SK-N-SH (cell line): ENCODE results near the gene BDNF.

ENCODE experiments used
- CTCF ChIP-seq: fragments of 200-600 bp; sonication (generic); IDR thresholded peaks from 2 replicates; pipeline ENCODE4 v1.6.1; 2017; ENCODE audit warnings: antibody characterized with exemption, mild to moderate bottlenecking, moderate library complexity
- EP300 ChIP-seq, 2 experiments: IDR thresholded peaks; 2 replicates each; pipeline versions ENCODE4 v1.4.0 to v1.6.1; 2012; ENCODE audit warnings: borderline replicate concordance in 1 of 2, low read depth in 1 of 2, low read length in 1 of 2
- EZH2phosphoT487 ChIP-seq: fragments of 200-600 bp; sonication (generic); IDR thresholded peaks from 2 replicates; pipeline ENCODE4 v1.6.1; 2017; ENCODE audit warnings: low read depth, mixed run types, mild to moderate bottlenecking, antibody characterized with exemption, moderate library complexity, borderline replicate concordance
- GABPA ChIP-seq: IDR thresholded peaks from 2 replicates; pipeline ENCODE4 v1.4.0; 2012; ENCODE audit warnings: low read depth, mild to moderate bottlenecking
- IRF3 ChIP-seq: fragments of 150-350 bp; IDR thresholded peaks from 2 replicates; pipeline ENCODE4 v1.6.1; 2016; ENCODE audit warnings: mild to moderate bottlenecking, low read depth, low read length
- MAX ChIP-seq: IDR thresholded peaks from 2 replicates; pipeline ENCODE4 v1.4.0; 2012; ENCODE audit warnings: low read depth
- MEF2A ChIP-seq: IDR thresholded peaks from 2 replicates; pipeline ENCODE4 v1.4.0; 2012; ENCODE audit warnings: low read depth, borderline replicate concordance
- MXI1 ChIP-seq: IDR thresholded peaks from 2 replicates; pipeline ENCODE4 v1.6.1; 2012; ENCODE audit warnings: mild to moderate bottlenecking, low read depth, low read length, improper control_type of control experiment
- NFIC ChIP-seq: IDR thresholded peaks from 2 replicates; pipeline ENCODE4 v1.4.0; 2012; ENCODE audit warnings: borderline replicate concordance
- POLR2AphosphoS5 ChIP-seq: IDR thresholded peaks from 2 replicates; pipeline ENCODE4 v1.6.1; 2012; ENCODE audit warnings: low read depth, low read length
- RAD21 ChIP-seq: IDR thresholded peaks from 2 replicates; pipeline ENCODE4 v1.6.1; 2012; ENCODE audit warnings: mild to moderate bottlenecking, low read length
- TAF1 ChIP-seq: IDR thresholded peaks from 2 replicates; pipeline ENCODE4 v1.6.1; 2012; ENCODE audit warnings: low read depth, mild to moderate bottlenecking, low read length, moderate library complexity, borderline replicate concordance
- YY1 ChIP-seq: IDR thresholded peaks from 2 replicates; pipeline ENCODE4 v1.4.0; 2012; ENCODE audit warnings: low read depth, mild to moderate bottlenecking
- ZBTB33 ChIP-seq: IDR thresholded peaks from 2 replicates; pipeline ENCODE4 v1.4.0; 2012; ENCODE audit warnings: low read depth, borderline replicate concordance

GRCh38 chr11:27653990-27654758, 46.1 kb downstream of the BDNF start:
- no peak for TF ChIP-seq GABPA
- no peak for TF ChIP-seq CTCF
- no peak for TF ChIP-seq IRF3
- peak in 1 of 2 experiments; percentile 93; a peak in 2 of 4 replicates for TF ChIP-seq EP300 (IDR thresholded peaks at IDR 0.05; ENCODE audit: borderline replicate concordance in 1 of 2, low read depth in 1 of 2, low read length in 1 of 2)
- TF ChIP-seq YY1: no peak
- no peak for TF ChIP-seq TAF1
- no peak for TF ChIP-seq ZBTB33
- no peak for TF ChIP-seq EZH2phosphoT487
- peak; percentile 56; the same call in 1 of the 2 replicates for TF ChIP-seq MXI1
- no peak for TF ChIP-seq MAX
- 0 out of 2 replicates have a peak, but pooled peaks have one; percentile 5 for TF ChIP-seq NFIC
- TF ChIP-seq MEF2A: no peak
- no peak for TF ChIP-seq POLR2AphosphoS5
- 0 out of 2 replicates have a peak, but pooled peaks have one; percentile 3 for TF ChIP-seq RAD21
